Keratinocyte (primary cell): Measurements from ENCODE around the gene RSPH10B. TPM values are rescaled to one million over a fixed set of nuclear protein-coding genes. Genes with fewer than 3 reads are reported as not detected.
"Not testable (repeated sequence)": the region's sequence is repeated elsewhere in the genome, so short reads cannot be mapped to it uniquely, and the experiment has no call there.

Experiments
- DNase-seq: peaks from one replicate; pipeline ENCODE4 v3.0.0-alpha.2; 2011; ENCODE audit warnings: low read depth, missing footprints, low spot score
- FAIRE-seq: peaks from 2 replicates; lab custom pipeline; 2011; peaks lifted over from hg19 to GRCh38; lab: Jason Lieb, UNC
- H2AFZ ChIP-seq: 2 replicates; pipeline ENCODE4 v1.6.0; 2012; ENCODE audit warnings: low read length, control low read depth, inconsistent platforms; ENCODE audit not compliant: control insufficient read depth
- H3K27ac ChIP-seq: 2 replicates; pipeline ENCODE4 v1.5.1; 2011; ENCODE audit warnings: low read length; ENCODE audit not compliant: control insufficient read depth, insufficient read depth
- H3K27me3 ChIP-seq: 3 replicates; pipeline ENCODE4 v1.6.0; 2011; ENCODE audit warnings: low read length; ENCODE audit not compliant: control insufficient read depth, insufficient read depth; ENCODE audit errors: extremely low read depth
- H3K36me3 ChIP-seq, 2 experiments: 2 replicates in 1 of 2; 3 replicates in 1 of 2; pipeline ENCODE4 v1.5.1; 2011; ENCODE audit warnings: low read length in 2 of 2, mild to moderate bottlenecking in 1 of 2; ENCODE audit not compliant: control insufficient read depth in 2 of 2, insufficient read depth in 2 of 2; ENCODE audit errors: extremely low read depth in 1 of 2
- H3K4me1 ChIP-seq: 3 replicates; pipeline ENCODE4 v1.5.1; 2011; ENCODE audit warnings: low read length; ENCODE audit not compliant: control insufficient read depth, insufficient read depth; ENCODE audit errors: extremely low read depth
- H3K4me2 ChIP-seq: 3 replicates; pipeline ENCODE4 v1.6.0; 2011; ENCODE audit warnings: low read depth, low read length; ENCODE audit not compliant: control insufficient read depth, insufficient read depth; ENCODE audit errors: extremely low read depth
- H3K4me3 ChIP-seq, 3 experiments: fragments of 200-600 bp in 1 of 3; sonication (generic) in 1 of 3; 2 replicates in 2 of 3; 3 replicates in 1 of 3; pipeline ENCODE4 v1.5.1; 2011 to 2016; ENCODE audit warnings: low read length in 3 of 3, mild to moderate bottlenecking in 3 of 3, control low read depth in 2 of 3, inconsistent platforms in 1 of 3, low read depth in 1 of 3, mixed read lengths in 1 of 3, mixed run types in 1 of 3, moderate library complexity in 1 of 3; ENCODE audit not compliant: control insufficient read depth in 2 of 3, insufficient read depth in 2 of 3; ENCODE audit errors: extremely low read depth in 1 of 3
- H3K79me2 ChIP-seq: 2 replicates; pipeline ENCODE4 v1.6.0; 2012; ENCODE audit warnings: low read length; ENCODE audit not compliant: control insufficient read depth, insufficient read depth
- H3K9ac ChIP-seq: 3 replicates; pipeline ENCODE4 v1.6.0; 2011; ENCODE audit warnings: low read length; ENCODE audit not compliant: control insufficient read depth, insufficient read depth; ENCODE audit errors: extremely low read depth
- H3K9me1 ChIP-seq: 3 replicates; pipeline ENCODE4 v1.6.0; 2011; ENCODE audit warnings: low read length; ENCODE audit not compliant: control insufficient read depth, insufficient read depth; ENCODE audit errors: extremely low read depth
- H3K9me3 ChIP-seq: 2 replicates; pipeline ENCODE4 v1.5.1; 2012; ENCODE audit warnings: low read depth, low read length; ENCODE audit not compliant: control insufficient read depth
- H4K20me1 ChIP-seq: 3 replicates; pipeline ENCODE4 v1.6.0; 2011; ENCODE audit warnings: low read length; ENCODE audit not compliant: control insufficient read depth, insufficient read depth; ENCODE audit errors: extremely low read depth
- EZH2 ChIP-seq: IDR thresholded peaks from one replicate; pipeline ENCODE4 v1.6.1; 2012; ENCODE audit warnings: inconsistent platforms, mild to moderate bottlenecking, low read length, moderate library complexity
- dilution Hi-C: fragments of 300-500 bp; cut with MboI; formaldehyde crosslinking; loops from one replicate; pipeline ENCODE4 v1.7.0; 2020; ENCODE audit warnings: low sequenced_read_pairs; ENCODE audit not compliant: extremely low pct_ligation_motif_present
- polyA plus RNA-seq, 5 experiments: library from polyadenylated mRNA; depleted of rRNA in 3 of 5; stranded (reverse) in 3 of 5; stranded (forward) in 1 of 5; unstranded in 1 of 5; fragments of >200 nt; gene quantifications; 1 replicate in 1 of 5; 2 replicates in 3 of 5; 3 replicates in 1 of 5; pipeline versions ENCODE4 v1.2.1 to v1.2.3, GENCODE V29; 2011 to 2012; ENCODE audit warnings: missing spikeins in 2 of 5, low read depth in 1 of 5, low replicate concordance in 1 of 5
- TF ChIP-seq, protein P1 (sequence below), 3 experiments: IDR thresholded peaks in 1 of 3; conservative IDR thresholded peaks in 1 of 3; optimal IDR thresholded peaks in 1 of 3; 2 replicates in 2 of 3; 3 replicates in 1 of 3; pipeline versions ENCODE3 to v1.5.1; 2011; ENCODE audit warnings: low read length in 3 of 3, mild to moderate bottlenecking in 3 of 3, moderate library complexity in 2 of 3, control low read depth in 1 of 3, inconsistent platforms in 1 of 3; ENCODE audit not compliant: insufficient read depth in 2 of 3; ENCODE audit errors: extremely low read depth in 1 of 3

Gene RSPH10B
- polyA plus RNA-seq, 1 donor (not counting 4 experiments of a cell fraction or from before 2014, with no cell fraction given), result not detected

DNA sequence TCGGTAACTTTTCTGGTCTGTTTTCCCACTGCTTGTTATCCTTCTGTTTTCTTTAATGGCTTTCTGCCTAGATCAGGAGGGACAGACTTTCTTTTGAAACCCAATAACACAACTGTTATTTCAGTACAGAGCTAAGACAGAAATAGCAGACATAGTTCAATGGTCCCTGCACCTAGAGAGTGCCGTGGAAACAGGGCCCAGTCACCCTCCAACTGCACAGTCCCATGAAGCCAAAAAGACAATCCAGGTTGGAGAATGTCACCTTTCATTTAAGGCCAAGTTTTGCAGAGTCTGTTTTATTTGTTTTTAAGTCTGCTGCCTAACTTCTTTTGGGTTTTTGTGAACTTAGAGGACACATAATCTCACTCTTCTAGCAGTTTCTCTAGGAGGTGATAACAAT is 41.1 kb upstream of the RSPH10B start:
- H3K4me3 ChIP-seq, result no peak overlapping the region
- H4K20me1 ChIP-seq, result no peaks in the 10 kb centered on the region
- no peak overlapping the region for H3K9ac ChIP-seq
- H3K36me3 ChIP-seq, result peaks cover 5 to 10% of the 10 kb centered on the region in 2 experiments
- H2AFZ ChIP-seq, result no peak overlapping the region
- TF ChIP-seq EZH2, result no peak
- TF ChIP-seq, protein P1, sequence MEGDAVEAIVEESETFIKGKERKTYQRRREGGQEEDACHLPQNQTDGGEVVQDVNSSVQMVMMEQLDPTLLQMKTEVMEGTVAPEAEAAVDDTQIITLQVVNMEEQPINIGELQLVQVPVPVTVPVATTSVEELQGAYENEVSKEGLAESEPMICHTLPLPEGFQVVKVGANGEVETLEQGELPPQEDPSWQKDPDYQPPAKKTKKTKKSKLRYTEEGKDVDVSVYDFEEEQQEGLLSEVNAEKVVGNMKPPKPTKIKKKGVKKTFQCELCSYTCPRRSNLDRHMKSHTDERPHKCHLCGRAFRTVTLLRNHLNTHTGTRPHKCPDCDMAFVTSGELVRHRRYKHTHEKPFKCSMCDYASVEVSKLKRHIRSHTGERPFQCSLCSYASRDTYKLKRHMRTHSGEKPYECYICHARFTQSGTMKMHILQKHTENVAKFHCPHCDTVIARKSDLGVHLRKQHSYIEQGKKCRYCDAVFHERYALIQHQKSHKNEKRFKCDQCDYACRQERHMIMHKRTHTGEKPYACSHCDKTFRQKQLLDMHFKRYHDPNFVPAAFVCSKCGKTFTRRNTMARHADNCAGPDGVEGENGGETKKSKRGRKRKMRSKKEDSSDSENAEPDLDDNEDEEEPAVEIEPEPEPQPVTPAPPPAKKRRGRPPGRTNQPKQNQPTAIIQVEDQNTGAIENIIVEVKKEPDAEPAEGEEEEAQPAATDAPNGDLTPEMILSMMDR (optimal IDR thresholded peaks at IDR 0.05 in 1 of 3, IDR thresholded peaks at IDR 0.05 in 1 of 3, conservative IDR thresholded peaks at IDR 0.05 in 1 of 3; ENCODE audit: extremely low read depth in 1 of 3, insufficient read depth in 2 of 3, low read length in 3 of 3), result no peak
- no peak overlapping the region for H3K4me2 ChIP-seq
- dilution Hi-C loops, result no loop called here
- H3K27ac ChIP-seq, result no peak overlapping the region
- H3K79me2 ChIP-seq, result peaks cover 38% of the 10 kb centered on the region
- no peaks in the 10 kb centered on the region for H3K27me3 ChIP-seq
- no peaks in the 10 kb centered on the region for H3K9me1 ChIP-seq
- H3K4me1 ChIP-seq, result peaks cover 13% of the 10 kb centered on the region
- no peak for DNase-seq
- H3K9me3 ChIP-seq, result no peaks in the 10 kb centered on the region
- FAIRE-seq, result no peak

GRCh38 chr7:6010370-6010769 is 39.9 kb upstream of the RSPH10B start:
- H3K36me3 ChIP-seq, H3K9me3 ChIP-seq, H3K9me1 ChIP-seq, H3K27me3 ChIP-seq, H2AFZ ChIP-seq, dilution Hi-C loops, H3K4me1 ChIP-seq, DNase-seq, H4K20me1 ChIP-seq, FAIRE-seq: not testable (repeated sequence)
- Histone ChIP-seq H3K9ac (peak overlapping the region; percentile 90), H3K4me3 (peak overlapping the region; percentile 60 to 68 (median 66)), H3K79me2 (peaks cover 38% of the 10 kb centered on the region), H3K4me2 (peak overlapping the region; percentile 71), H3K27ac (peak overlapping the region; percentile 49)
